ENCODE data around the gene DAB2. TPM values are rescaled to one million over a fixed set of nuclear protein-coding genes. Genes with fewer than 3 reads are reported as not detected.

Gene DAB2
- total RNA-seq, 1 experiment from 2014 or later, result 5.5 TPM

DNA sequence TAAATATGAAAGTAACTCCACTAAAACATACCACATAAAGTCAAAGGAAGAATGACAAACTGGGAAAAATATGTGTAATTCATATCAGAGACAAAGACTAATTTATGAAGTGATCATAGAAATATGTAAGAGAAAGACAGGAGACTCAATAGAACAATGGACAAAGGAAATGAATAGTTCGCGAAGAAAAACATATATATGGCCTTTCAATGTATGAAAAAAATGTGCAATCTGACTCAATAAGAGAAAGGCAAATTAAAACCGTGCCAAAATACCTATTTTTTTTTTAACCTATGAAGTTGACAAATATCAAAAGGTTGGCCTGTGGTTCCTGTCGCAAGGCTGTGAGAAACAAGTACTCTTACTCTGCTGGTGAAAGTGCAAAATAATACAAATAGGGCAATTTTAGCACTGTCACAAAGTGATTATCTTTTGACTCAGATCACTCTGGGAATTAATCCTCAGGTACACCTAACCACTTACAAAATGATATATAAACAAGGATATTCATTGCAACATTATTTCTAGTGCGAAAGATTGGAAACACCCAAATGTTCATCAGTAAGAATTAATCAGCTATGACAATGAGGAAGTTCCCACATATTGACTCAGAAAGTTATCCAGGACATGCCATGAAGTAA is 64.2 kb downstream of the DAB2 start:
- Histone ChIP-seq H3K27ac (ENCODE audit: low read depth, low read length) (no peak overlapping the region), H3K4me1 (ENCODE audit: control insufficient read depth in 1 of 2, insufficient read depth in 2 of 2, low read length in 2 of 2) (peaks cover 0 to under 1% of the 10 kb centered on the region in 2 experiments; a peak in 1 of 4 replicates), H3K36me3 (ENCODE audit: control insufficient read depth in 1 of 2, insufficient read depth in 2 of 2, low read length in 2 of 2) (no peaks in the 10 kb centered on the region), H3K27me3 (ENCODE audit: insufficient read depth, low read length) (no peaks in the 10 kb centered on the region), H3K9ac (ENCODE audit: low read length) (no peak overlapping the region), H3K4me2 (ENCODE audit: low read length) (no peak overlapping the region), H3K79me2 (ENCODE audit: insufficient read depth, low read length) (no peaks in the 10 kb centered on the region), H2AFZ (ENCODE audit: low read depth, low read length, poor library complexity, severe bottlenecking) (no peak overlapping the region), H3K4me3 (replicated peaks in 1 of 2; ENCODE audit: low read depth in 1 of 2, low read length in 2 of 2) (no peak overlapping the region), H3K9me2 (ENCODE audit: insufficient read depth) (no peaks in the 10 kb centered on the region), H4K20me1 (ENCODE audit: insufficient read depth) (no peaks in the 10 kb centered on the region), H3K9me3 (ENCODE audit: control insufficient read depth in 1 of 2, insufficient read depth in 1 of 2, low read depth in 1 of 2, low read length in 2 of 2) (no peaks in the 10 kb centered on the region)
- no TSS peak for BruUV-seq (replicated peaks)
- no peak for TF ChIP-seq ZNF274 (IDR thresholded peaks at IDR 0.05; ENCODE audit: low read depth, low read length)
- no peak for TF ChIP-seq JUND (IDR thresholded peaks at IDR 0.05)
- TF ChIP-seq, protein P1, sequence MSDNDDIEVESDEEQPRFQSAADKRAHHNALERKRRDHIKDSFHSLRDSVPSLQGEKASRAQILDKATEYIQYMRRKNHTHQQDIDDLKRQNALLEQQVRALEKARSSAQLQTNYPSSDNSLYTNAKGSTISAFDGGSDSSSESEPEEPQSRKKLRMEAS (IDR thresholded peaks at IDR 0.05), result no peak
- TF ChIP-seq SIN3A (IDR thresholded peaks at IDR 0.05; ENCODE audit: low read depth), result no peak
- TF ChIP-seq, protein P2, sequence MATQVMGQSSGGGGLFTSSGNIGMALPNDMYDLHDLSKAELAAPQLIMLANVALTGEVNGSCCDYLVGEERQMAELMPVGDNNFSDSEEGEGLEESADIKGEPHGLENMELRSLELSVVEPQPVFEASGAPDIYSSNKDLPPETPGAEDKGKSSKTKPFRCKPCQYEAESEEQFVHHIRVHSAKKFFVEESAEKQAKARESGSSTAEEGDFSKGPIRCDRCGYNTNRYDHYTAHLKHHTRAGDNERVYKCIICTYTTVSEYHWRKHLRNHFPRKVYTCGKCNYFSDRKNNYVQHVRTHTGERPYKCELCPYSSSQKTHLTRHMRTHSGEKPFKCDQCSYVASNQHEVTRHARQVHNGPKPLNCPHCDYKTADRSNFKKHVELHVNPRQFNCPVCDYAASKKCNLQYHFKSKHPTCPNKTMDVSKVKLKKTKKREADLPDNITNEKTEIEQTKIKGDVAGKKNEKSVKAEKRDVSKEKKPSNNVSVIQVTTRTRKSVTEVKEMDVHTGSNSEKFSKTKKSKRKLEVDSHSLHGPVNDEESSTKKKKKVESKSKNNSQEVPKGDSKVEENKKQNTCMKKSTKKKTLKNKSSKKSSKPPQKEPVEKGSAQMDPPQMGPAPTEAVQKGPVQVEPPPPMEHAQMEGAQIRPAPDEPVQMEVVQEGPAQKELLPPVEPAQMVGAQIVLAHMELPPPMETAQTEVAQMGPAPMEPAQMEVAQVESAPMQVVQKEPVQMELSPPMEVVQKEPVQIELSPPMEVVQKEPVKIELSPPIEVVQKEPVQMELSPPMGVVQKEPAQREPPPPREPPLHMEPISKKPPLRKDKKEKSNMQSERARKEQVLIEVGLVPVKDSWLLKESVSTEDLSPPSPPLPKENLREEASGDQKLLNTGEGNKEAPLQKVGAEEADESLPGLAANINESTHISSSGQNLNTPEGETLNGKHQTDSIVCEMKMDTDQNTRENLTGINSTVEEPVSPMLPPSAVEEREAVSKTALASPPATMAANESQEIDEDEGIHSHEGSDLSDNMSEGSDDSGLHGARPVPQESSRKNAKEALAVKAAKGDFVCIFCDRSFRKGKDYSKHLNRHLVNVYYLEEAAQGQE (IDR thresholded peaks at IDR 0.05; ENCODE audit: low read depth), result no peak
- no peak for TF ChIP-seq FOSL1 (IDR thresholded peaks at IDR 0.05; ENCODE audit: low read depth)
- no peak for TF ChIP-seq CEBPB (IDR thresholded peaks at IDR 0.05; ENCODE audit: low read depth)
- no peak for TF ChIP-seq CBX3 (IDR thresholded peaks at IDR 0.05; ENCODE audit: low read depth)
- TF ChIP-seq POLR2AphosphoS5 (IDR thresholded peaks at IDR 0.05; ENCODE audit: low read depth, low read length), result no peak
- no peak for TF ChIP-seq ELF1 (IDR thresholded peaks at IDR 0.05; ENCODE audit: borderline replicate concordance, low read depth)
- TF ChIP-seq RAD21 (IDR thresholded peaks at IDR 0.05; ENCODE audit: low read depth), result no peak
- no peak for TF ChIP-seq SRF (IDR thresholded peaks at IDR 0.05; ENCODE audit: low read depth)
- TF ChIP-seq EGR1 (IDR thresholded peaks at IDR 0.05; ENCODE audit: low read depth), result no peak
- intact Hi-C loops (cut with micrococcal nuclease), result no loop called here
- ChIA-PET CTCF (no interaction called here), POLR2A (no interaction called here), RAD21 (ENCODE audit: low non-redundant PET in 1 of 2, low total read pairs in 2 of 2, uncharacterized antibody in 2 of 2, unreplicated experiment in 2 of 2) (no interaction called here)
- no peak for ATAC-seq
- no peak for DNase-seq (ENCODE audit: low read depth, low spot score)

All from HCT116 (cell line).